Dermis microvascular lymphatic vessel endothelial cell (primary cell): Measurements from ENCODE around the gene FUBP3. TPM values are rescaled to one million over a fixed set of nuclear protein-coding genes. Genes with fewer than 3 reads are reported as not detected.

Experiments
- DNase-seq, 2 donors: peaks; one replicate each; pipeline versions ENCODE4 v3.0.0 to v3.0.0-alpha.2; 2010; ENCODE audit warnings: low read depth in 2 of 2
- total RNA-seq: library from RNA; depleted of rRNA; stranded (reverse); fragments of >200 nt; gene quantifications from 2 replicates; pipeline ENCODE4 v1.2.1, GENCODE V29; 2014

FUBP3 gene
- total RNA-seq, 1 donor from 2014 or later = 26.7 TPM

GRCh38 chr9:130633336-130634190, 54.2 kb downstream of the FUBP3 start:
- DNase-seq = no peak

- no peak for DNase-seq
Observed at GRCh38 chr9:130634191-130634768, 54.9 kb downstream of the FUBP3 start.

- DNase-seq = no peak
Observed at GRCh38 chr9:130634801-130635200, 55.4 kb downstream of the FUBP3 start.

- DNase-seq = no peak
Observed at GRCh38 chr9:130635306-130635705, 55.9 kb downstream of the FUBP3 start.

GRCh38 chr9:130635721-130636647, 56.6 kb downstream of the FUBP3 start:
- DNase-seq = no peak

GRCh38 chr9:130636648-130637020, 57.3 kb downstream of the FUBP3 start:
- DNase-seq = no peak

GRCh38 chr9:130638284-130639123, 59.1 kb downstream of the FUBP3 start:
- DNase-seq = no peak

- no peak for DNase-seq
Observed at GRCh38 chr9:130639124-130639765, 59.9 kb downstream of the FUBP3 start.

- no peak for DNase-seq
Observed at GRCh38 chr9:130639866-130640555, 60.6 kb downstream of the FUBP3 start.

- DNase-seq = no peak
Observed at GRCh38 chr9:130640681-130641080, 61.3 kb downstream of the FUBP3 start.

- DNase-seq = no peak
Observed at GRCh38 chr9:130642926-130643325, 63.5 kb downstream of the FUBP3 start.

- no peak for DNase-seq
Observed at GRCh38 chr9:130651221-130651620, 71.8 kb downstream of the FUBP3 start.

- no peak for DNase-seq
Observed at GRCh38 chr9:130651752-130652151, 72.4 kb downstream of the FUBP3 start.

GRCh38 chr9:130654879-130655278, 75.5 kb downstream of the FUBP3 start:
- no peak for DNase-seq

GRCh38 chr9:130658893-130659698, 79.7 kb downstream of the FUBP3 start:
- DNase-seq = no peak

GRCh38 chr9:130659699-130660248, 80.4 kb downstream of the FUBP3 start:
- no peak for DNase-seq

GRCh38 chr9:130660326-130660682, 80.9 kb downstream of the FUBP3 start:
- no peak for DNase-seq

- DNase-seq = no peak
Observed at GRCh38 chr9:130660683-130661450, 81.5 kb downstream of the FUBP3 start.
